ENCODE results near the gene PLA2G12B.
"Not testable (repeated sequence)": the region's sequence is repeated elsewhere in the genome, so short reads cannot be mapped to it uniquely, and the experiment has no call there.

Gene PLA2G12B, protein sequence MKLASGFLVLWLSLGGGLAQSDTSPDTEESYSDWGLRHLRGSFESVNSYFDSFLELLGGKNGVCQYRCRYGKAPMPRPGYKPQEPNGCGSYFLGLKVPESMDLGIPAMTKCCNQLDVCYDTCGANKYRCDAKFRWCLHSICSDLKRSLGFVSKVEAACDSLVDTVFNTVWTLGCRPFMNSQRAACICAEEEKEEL

DNA sequence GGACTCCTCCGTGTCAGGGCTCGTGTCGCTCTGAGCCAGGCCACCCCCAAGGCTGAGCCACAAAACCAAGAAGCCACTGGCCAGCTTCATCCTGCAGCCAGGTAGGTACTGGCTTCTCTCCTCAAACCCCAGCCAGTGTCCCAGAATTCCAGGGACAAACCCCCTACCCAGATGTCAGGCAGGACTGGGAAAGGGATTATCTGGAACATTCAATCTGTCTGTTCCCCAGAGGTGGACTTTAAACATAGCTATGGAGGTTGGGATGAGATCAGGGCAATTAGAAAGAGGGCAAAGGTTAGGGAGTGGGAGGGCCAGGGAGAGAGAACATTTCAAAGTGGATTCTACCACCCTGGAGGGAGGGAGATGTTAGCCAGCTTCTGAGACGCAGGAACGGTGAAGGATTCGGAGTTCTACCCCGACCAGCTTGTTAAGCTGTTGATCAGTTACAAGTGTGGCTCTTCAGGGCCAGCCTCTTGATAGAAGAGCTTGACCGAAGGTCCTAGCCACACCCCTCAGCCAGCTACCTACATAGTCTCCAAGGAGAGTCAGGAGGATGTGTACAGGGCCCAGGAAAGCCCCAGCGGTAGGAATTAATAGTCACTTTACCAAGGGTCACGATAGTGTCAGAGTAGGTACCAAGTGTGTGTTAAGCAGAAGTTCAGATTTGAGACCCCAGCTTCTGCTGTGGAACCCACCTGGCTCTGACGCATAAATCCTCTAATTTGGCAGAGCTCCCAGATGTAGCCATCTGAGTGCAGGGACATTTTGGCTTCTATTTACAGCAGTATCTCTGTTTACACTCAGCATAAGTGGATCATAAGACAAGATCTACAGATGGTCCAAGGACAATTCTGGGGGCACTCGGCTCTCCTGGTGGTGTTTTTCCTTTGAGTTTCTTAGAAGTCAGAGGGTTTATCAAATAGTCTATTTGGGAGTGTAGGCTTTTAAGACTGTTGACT lies at the start of gene PLA2G12B:
Gene PLA2G12B, minus strand, starts transcription at position 211 of the 959 bp plus-strand sequence. Its CDS starts 121 bp downstream, at position 90.
- H3K4me1 ChIP-seq (ENCODE audit: control insufficient read depth in 1 of 2, insufficient read depth in 2 of 2, low read length in 2 of 2) = peaks cover 11 to 14% of the 10 kb centered on the region in 2 donors
- H3K27ac ChIP-seq (ENCODE audit: low read depth, low read length) = peak within 1 kb of the TSS; percentile 64
- peak within 1 kb of the TSS; percentile 70 to 73 for H3K9ac ChIP-seq (ENCODE audit: low read depth in 1 of 2, low read length in 2 of 2)
- H3K27me3 ChIP-seq (ENCODE audit: control insufficient read depth in 1 of 2, insufficient read depth in 2 of 2, low read length in 2 of 2) = no peaks in the 10 kb centered on the region
- no peaks in the 10 kb centered on the region for H3K9me3 ChIP-seq (ENCODE audit: control insufficient read depth in 1 of 2, low read length in 2 of 2)
- H3K4me3 ChIP-seq (ENCODE audit: low read depth in 1 of 2, low read length in 2 of 2) = peak within 1 kb of the TSS; percentile 70 to 75
- no peaks in the 10 kb centered on the region for H3K36me3 ChIP-seq (ENCODE audit: control insufficient read depth in 1 of 2, insufficient read depth in 2 of 2, low read length in 2 of 2)

DNA sequence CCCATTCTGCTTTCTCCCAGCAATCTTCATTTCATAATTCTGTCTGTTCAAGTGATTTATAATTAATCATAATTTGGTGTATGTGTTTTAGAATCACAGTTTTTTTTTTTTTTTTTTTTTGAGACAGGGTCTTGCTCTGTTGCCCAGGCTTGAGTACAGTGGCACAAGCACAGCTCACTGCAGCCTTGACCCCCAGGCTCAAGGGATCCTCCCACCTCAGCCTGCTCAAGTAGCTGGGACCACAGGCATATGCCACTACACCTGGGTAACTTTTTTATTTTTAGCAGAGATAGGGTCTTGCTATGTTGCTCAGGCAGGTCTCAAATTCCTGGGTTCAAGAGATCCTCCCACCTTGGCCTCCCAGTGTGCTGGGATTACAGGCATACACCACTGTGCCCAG lies 49.2 kb upstream of the PLA2G12B start:
- Histone ChIP-seq H3K4me3 (ENCODE audit: low read depth in 1 of 2, low read length in 2 of 2) (no peak overlapping the region), H3K9ac (ENCODE audit: low read depth in 1 of 2, low read length in 2 of 2) (no peak overlapping the region), H3K36me3 (ENCODE audit: control insufficient read depth in 1 of 2, insufficient read depth in 2 of 2, low read length in 2 of 2) (peaks cover 0 to 8% of the 10 kb centered on the region in 2 donors), H3K27ac (ENCODE audit: low read depth, low read length) (no peak overlapping the region), H3K4me1 (ENCODE audit: control insufficient read depth in 1 of 2, insufficient read depth in 2 of 2, low read length in 2 of 2) (no peaks in the 10 kb centered on the region), H3K27me3 (ENCODE audit: control insufficient read depth in 1 of 2, insufficient read depth in 2 of 2, low read length in 2 of 2) (no peaks in the 10 kb centered on the region), H3K9me3 (ENCODE audit: control insufficient read depth in 1 of 2, low read length in 2 of 2) (no peaks in the 10 kb centered on the region)

- Histone ChIP-seq H3K4me1 (ENCODE audit: control insufficient read depth in 1 of 2, insufficient read depth in 2 of 2, low read length in 2 of 2) (no peaks in the 10 kb centered on the region), H3K4me3 (ENCODE audit: low read depth in 1 of 2, low read length in 2 of 2) (no peak overlapping the region), H3K27me3 (ENCODE audit: control insufficient read depth in 1 of 2, insufficient read depth in 2 of 2, low read length in 2 of 2) (no peaks in the 10 kb centered on the region), H3K9me3 (ENCODE audit: control insufficient read depth in 1 of 2, low read length in 2 of 2) (no peaks in the 10 kb centered on the region), H3K27ac (ENCODE audit: low read depth, low read length) (no peak overlapping the region), H3K9ac (ENCODE audit: low read depth in 1 of 2, low read length in 2 of 2) (no peak overlapping the region), H3K36me3 (ENCODE audit: control insufficient read depth in 1 of 2, insufficient read depth in 2 of 2, low read length in 2 of 2) (no peaks in the 10 kb centered on the region)
Measured at GRCh38 chr10:73000973-73001372, 46.4 kb upstream of the PLA2G12B start.

DNA sequence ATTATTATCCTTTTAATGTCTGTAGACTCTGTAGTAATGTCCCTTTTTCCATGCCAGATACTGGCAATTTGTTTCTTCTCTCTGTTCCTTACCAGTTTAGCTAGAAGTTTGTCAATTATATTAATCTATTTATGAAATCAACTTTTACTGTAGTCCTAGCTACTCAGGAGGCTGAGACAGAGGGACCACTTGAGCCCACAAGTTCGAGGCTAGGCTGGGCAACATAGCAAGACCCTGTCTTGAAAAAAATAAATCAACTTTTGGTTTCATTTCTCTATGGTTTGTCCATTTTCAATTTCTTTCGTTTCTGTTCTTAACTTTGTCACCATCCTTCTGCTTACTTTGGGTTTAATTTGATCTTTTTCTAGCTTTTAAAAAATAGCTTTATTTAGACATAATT lies 42.5 kb upstream of the PLA2G12B start:
- H3K9me3 ChIP-seq (ENCODE audit: control insufficient read depth in 1 of 2, low read length in 2 of 2) = no peaks in the 10 kb centered on the region
- no peak overlapping the region for H3K4me3 ChIP-seq (ENCODE audit: low read depth in 1 of 2, low read length in 2 of 2)
- H3K9ac ChIP-seq (ENCODE audit: low read depth in 1 of 2, low read length in 2 of 2) = no peak overlapping the region
- H3K27ac ChIP-seq (ENCODE audit: low read depth, low read length) = no peak overlapping the region
- H3K27me3 ChIP-seq (ENCODE audit: control insufficient read depth in 1 of 2, insufficient read depth in 2 of 2, low read length in 2 of 2) = no peaks in the 10 kb centered on the region
- H3K36me3 ChIP-seq (ENCODE audit: control insufficient read depth in 1 of 2, insufficient read depth in 2 of 2, low read length in 2 of 2) = no peaks in the 10 kb centered on the region
- no peaks in the 10 kb centered on the region for H3K4me1 ChIP-seq (ENCODE audit: control insufficient read depth in 1 of 2, insufficient read depth in 2 of 2, low read length in 2 of 2)

DNA sequence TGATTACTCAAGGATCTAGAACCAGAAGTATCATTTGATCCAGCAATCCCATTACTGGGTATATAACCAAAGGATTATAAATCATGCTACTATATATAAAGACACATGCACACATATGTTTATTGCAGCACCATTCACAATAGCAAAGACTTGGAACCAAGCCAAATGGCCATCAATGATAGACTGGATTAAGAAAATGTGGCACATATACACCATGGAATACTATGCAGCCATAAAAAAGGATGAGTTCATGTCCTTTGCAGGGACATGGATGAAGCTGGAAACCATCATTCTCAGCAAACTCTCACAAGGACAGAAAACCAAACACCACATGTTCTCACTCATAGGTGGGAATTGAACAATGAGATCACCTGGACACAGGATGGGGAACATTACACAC lies 40.9 kb upstream of the PLA2G12B start:
- not testable (repeated sequence) for H3K4me3 ChIP-seq (ENCODE audit: low read depth in 1 of 2, low read length in 2 of 2); H3K36me3 ChIP-seq (ENCODE audit: control insufficient read depth in 1 of 2, insufficient read depth in 2 of 2, low read length in 2 of 2); H3K4me1 ChIP-seq (ENCODE audit: control insufficient read depth in 1 of 2, insufficient read depth in 2 of 2, low read length in 2 of 2)

GRCh38 chr10:72989771-72990170 lies 35.2 kb upstream of the PLA2G12B start:
- not testable (repeated sequence) for H3K4me1 ChIP-seq (ENCODE audit: control insufficient read depth in 1 of 2, insufficient read depth in 2 of 2, low read length in 2 of 2); H3K36me3 ChIP-seq (ENCODE audit: control insufficient read depth in 1 of 2, insufficient read depth in 2 of 2, low read length in 2 of 2); H3K27me3 ChIP-seq (ENCODE audit: control insufficient read depth in 1 of 2, insufficient read depth in 2 of 2, low read length in 2 of 2); H3K4me3 ChIP-seq (ENCODE audit: low read depth in 1 of 2, low read length in 2 of 2); H3K9ac ChIP-seq (ENCODE audit: low read depth in 1 of 2, low read length in 2 of 2); H3K9me3 ChIP-seq (ENCODE audit: control insufficient read depth in 1 of 2, low read length in 2 of 2); H3K27ac ChIP-seq (ENCODE audit: low read depth, low read length)

More for the DNA sequence above, 40.9 kb upstream of the PLA2G12B start:
- not testable (repeated sequence) for H3K27me3 ChIP-seq (ENCODE audit: control insufficient read depth in 1 of 2, insufficient read depth in 2 of 2, low read length in 2 of 2); H3K9me3 ChIP-seq (ENCODE audit: control insufficient read depth in 1 of 2, low read length in 2 of 2); H3K27ac ChIP-seq (ENCODE audit: low read depth, low read length); H3K9ac ChIP-seq (ENCODE audit: low read depth in 1 of 2, low read length in 2 of 2)

DNA sequence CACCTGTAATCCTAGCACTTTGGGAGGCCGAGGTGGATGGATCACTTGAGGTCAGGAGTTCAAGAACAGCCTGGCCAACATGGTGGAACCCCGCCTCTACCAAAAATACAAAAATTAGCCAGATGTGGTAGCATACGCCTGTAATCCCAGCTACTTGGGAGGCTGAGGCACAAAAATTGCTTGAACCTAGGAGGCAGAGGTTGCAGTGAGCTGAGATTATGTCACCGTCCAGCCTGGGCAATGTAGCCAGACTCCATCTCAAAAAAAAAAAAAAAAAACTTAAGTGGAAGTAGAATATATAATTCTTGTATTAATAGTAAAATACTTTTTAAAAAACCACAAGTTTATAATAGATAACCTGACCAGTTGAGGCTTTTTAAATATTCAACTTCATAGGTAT lies 30.0 kb upstream of the PLA2G12B start:
- H3K27ac ChIP-seq (ENCODE audit: low read depth, low read length); H3K27me3 ChIP-seq (ENCODE audit: control insufficient read depth in 1 of 2, insufficient read depth in 2 of 2, low read length in 2 of 2): not testable (repeated sequence)

DNA sequence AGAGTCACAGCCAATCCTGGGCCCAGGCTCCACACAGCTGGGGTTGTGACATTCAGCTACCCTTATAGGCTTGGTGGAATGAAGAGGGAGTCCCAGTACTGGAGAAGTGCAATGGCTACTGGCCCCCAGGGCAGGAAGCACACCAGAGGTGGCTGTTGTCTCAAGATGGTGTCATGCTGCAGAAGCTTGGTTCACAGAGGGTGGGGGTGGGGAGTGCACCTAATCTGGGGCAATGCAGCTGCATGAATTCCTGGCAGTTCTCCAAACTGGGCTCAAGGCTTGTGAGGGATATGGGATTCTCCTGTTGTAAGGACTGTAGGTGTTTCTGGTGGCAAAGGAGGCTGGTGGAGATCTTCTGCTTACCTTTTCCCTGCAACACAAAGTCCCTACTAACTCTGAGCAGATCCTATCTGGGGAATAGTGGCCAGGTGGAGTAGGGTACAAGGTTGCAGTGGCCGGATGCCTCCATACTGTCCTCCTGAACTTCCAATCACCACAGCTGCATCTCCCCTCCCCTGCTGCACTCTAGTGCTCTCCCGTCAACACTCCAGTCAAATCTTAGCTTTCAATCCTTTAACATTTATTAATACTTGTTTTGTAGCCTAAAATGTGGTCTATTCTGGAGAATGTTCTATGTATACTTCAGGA lies 27.4 kb upstream of the PLA2G12B start:
- no peaks in the 10 kb centered on the region for H3K27me3 ChIP-seq (ENCODE audit: control insufficient read depth in 1 of 2, insufficient read depth in 2 of 2, low read length in 2 of 2)
- H3K27ac ChIP-seq (ENCODE audit: low read depth, low read length) = no peak overlapping the region
- H3K36me3 ChIP-seq (ENCODE audit: control insufficient read depth in 1 of 2, insufficient read depth in 2 of 2, low read length in 2 of 2) = no peaks in the 10 kb centered on the region
- H3K9ac ChIP-seq (ENCODE audit: low read depth in 1 of 2, low read length in 2 of 2) = no peak overlapping the region
- peaks cover 10 to 21% of the 10 kb centered on the region in 2 donors for H3K9me3 ChIP-seq (ENCODE audit: control insufficient read depth in 1 of 2, low read length in 2 of 2)
- H3K4me3 ChIP-seq (ENCODE audit: low read depth in 1 of 2, low read length in 2 of 2) = no peak overlapping the region
- no peaks in the 10 kb centered on the region for H3K4me1 ChIP-seq (ENCODE audit: control insufficient read depth in 1 of 2, insufficient read depth in 2 of 2, low read length in 2 of 2)

More for the DNA sequence above, 30.0 kb upstream of the PLA2G12B start:
- H3K9me3 ChIP-seq (ENCODE audit: control insufficient read depth in 1 of 2, low read length in 2 of 2) = peaks cover 2 to 10% of the 10 kb centered on the region in 2 donors
- not testable (repeated sequence) for H3K9ac ChIP-seq (ENCODE audit: low read depth in 1 of 2, low read length in 2 of 2); H3K4me3 ChIP-seq (ENCODE audit: low read depth in 1 of 2, low read length in 2 of 2); H3K36me3 ChIP-seq (ENCODE audit: control insufficient read depth in 1 of 2, insufficient read depth in 2 of 2, low read length in 2 of 2); H3K4me1 ChIP-seq (ENCODE audit: control insufficient read depth in 1 of 2, insufficient read depth in 2 of 2, low read length in 2 of 2)

DNA sequence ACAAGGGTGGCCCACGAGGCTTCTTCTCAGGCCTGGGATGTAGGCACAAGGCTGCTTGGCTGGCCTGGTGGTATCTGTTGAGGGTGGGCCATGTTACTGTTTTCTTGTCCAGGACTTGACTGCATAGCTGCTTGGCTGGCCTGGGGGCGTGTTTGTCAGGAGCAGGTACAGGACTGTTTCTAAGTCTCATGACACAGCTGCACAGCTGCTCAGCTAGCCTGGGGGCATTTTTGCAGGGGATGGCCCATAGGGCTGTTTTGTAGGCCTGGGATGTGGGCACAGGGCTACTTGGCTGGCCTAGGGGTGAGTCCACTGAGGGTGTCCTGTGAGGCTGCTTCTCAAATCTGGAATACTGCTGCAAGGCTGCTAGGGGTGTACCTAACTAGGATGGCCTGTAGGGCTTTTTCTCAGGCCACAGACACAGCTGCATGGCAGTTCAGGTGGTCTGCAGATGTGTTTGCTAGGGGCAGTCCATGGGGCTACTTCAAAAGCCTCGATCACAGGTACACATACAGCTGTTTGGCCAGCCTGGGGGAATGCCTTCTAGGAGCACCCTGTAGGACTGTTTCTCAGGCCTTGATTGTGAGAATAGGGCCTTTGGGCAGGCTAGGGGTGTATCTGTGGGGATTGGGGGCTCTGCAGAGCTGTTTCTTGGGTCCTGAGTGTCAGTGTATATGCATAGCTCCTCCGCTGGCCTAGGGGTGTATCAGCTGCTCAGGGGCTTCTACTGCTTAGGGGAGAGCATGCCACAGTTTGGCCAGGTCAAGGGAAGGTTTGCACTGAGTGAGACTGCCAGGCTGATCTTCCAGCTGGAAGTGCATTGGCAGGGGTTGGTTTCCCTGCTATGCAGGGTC lies 26.6 kb upstream of the PLA2G12B start:
- no peaks in the 10 kb centered on the region for H3K4me1 ChIP-seq (ENCODE audit: control insufficient read depth in 1 of 2, insufficient read depth in 2 of 2, low read length in 2 of 2)
- no peak overlapping the region for H3K27ac ChIP-seq (ENCODE audit: low read depth, low read length)
- H3K27me3 ChIP-seq (ENCODE audit: control insufficient read depth in 1 of 2, insufficient read depth in 2 of 2, low read length in 2 of 2) = no peaks in the 10 kb centered on the region
- peaks cover 17 to 24% of the 10 kb centered on the region in 2 donors for H3K9me3 ChIP-seq (ENCODE audit: control insufficient read depth in 1 of 2, low read length in 2 of 2)
- no peaks in the 10 kb centered on the region for H3K36me3 ChIP-seq (ENCODE audit: control insufficient read depth in 1 of 2, insufficient read depth in 2 of 2, low read length in 2 of 2)
- no peak overlapping the region for H3K9ac ChIP-seq (ENCODE audit: low read depth in 1 of 2, low read length in 2 of 2)
- H3K4me3 ChIP-seq (ENCODE audit: low read depth in 1 of 2, low read length in 2 of 2) = no peak overlapping the region
